ENCODE measurements around the gene PHF12.

Gene PHF12

DNA sequence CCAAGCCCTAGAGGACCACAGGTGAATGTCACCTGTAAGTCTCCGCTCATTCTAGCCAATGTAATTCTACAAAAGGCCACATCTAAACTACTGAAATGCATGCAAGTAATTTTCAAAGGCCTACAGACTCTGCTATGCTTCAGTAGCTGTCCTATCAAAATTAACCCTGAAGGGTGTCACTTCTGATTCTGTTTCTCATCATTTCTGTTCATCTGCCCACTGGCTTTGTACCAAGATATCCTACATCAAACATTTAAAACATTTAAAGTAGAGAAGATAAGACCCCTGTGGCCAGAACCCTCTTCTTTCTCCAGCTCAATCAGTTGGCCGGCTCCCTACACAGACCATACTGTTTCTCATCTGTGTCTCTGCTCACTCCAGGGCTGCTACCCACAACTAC is 21.5 kb downstream of the PHF12 start:
- no peak for TF ChIP-seq EZH2 (IDR thresholded peaks at IDR 0.05; ENCODE audit: borderline replicate concordance, low read length)
- no peak for TF ChIP-seq CTCF (IDR thresholded peaks at IDR 0.05; ENCODE audit: low read length)
- no peak overlapping the region for H3K4me2 ChIP-seq (ENCODE audit: low read length)
- H3K4me1 ChIP-seq (ENCODE audit: insufficient read depth, low read length, severe bottlenecking): no peaks in the 10 kb centered on the region
- H3K36me3 ChIP-seq (ENCODE audit: insufficient read depth, low read length): peaks cover 65% of the 10 kb centered on the region
- H3K9me3 ChIP-seq (ENCODE audit: low read length): no peaks in the 10 kb centered on the region
- H3K9ac ChIP-seq (ENCODE audit: low read length): no peak overlapping the region
- H4K20me1 ChIP-seq (ENCODE audit: insufficient read depth, low read length): no peaks in the 10 kb centered on the region
- H2AFZ ChIP-seq (ENCODE audit: low read length): no peak overlapping the region
- peaks cover 46% of the 10 kb centered on the region for H3K79me2 ChIP-seq (ENCODE audit: insufficient read depth, low read length)
- no peaks in the 10 kb centered on the region for H3K9me2 ChIP-seq (ENCODE audit: low read depth, low read length)
- no peaks in the 10 kb centered on the region for H3F3A ChIP-seq (ENCODE audit: insufficient read depth, low read length)
- no peaks in the 10 kb centered on the region for H3K27me3 ChIP-seq (ENCODE audit: insufficient read depth, low read length)
- H3K4me3 ChIP-seq (ENCODE audit: low read depth, low read length, poor library complexity, severe bottlenecking): no peak overlapping the region
- H3K27ac ChIP-seq (ENCODE audit: low read depth, low read length, poor library complexity, severe bottlenecking): no peak overlapping the region

DNA sequence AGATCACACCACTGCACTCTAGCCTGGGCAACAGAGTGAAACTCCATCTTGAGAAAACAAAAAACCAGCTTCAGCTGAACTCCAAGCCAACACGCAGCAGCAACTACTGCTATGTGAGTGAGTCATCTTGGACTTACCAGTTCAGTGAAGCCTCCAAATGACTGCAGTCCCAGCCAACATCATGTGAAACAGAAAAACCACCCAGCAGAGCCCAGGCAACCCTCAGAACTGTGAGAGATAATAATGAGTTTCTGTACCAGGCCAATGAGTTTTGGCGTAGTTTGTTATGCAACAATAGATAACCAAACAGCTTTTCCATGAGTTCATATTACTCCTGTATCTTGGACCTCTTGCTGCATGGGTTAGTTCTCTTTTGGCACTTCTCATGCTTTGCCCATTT is 23.3 kb downstream of the PHF12 start:
- H3K27ac ChIP-seq (ENCODE audit: low read depth, low read length, poor library complexity, severe bottlenecking): no peak overlapping the region
- no peaks in the 10 kb centered on the region for H3K9me3 ChIP-seq (ENCODE audit: low read length)
- no peak overlapping the region for H3K4me3 ChIP-seq (ENCODE audit: low read depth, low read length, poor library complexity, severe bottlenecking)
- H3K79me2 ChIP-seq (ENCODE audit: insufficient read depth, low read length): peaks cover 31% of the 10 kb centered on the region
- H3K4me2 ChIP-seq (ENCODE audit: low read length): no peak overlapping the region
- no peaks in the 10 kb centered on the region for H3K9me2 ChIP-seq (ENCODE audit: low read depth, low read length)
- TF ChIP-seq EZH2 (IDR thresholded peaks at IDR 0.05; ENCODE audit: borderline replicate concordance, low read length) (no peak), CTCF (IDR thresholded peaks at IDR 0.05; ENCODE audit: low read length) (no peak)
- no peaks in the 10 kb centered on the region for H3K4me1 ChIP-seq (ENCODE audit: insufficient read depth, low read length, severe bottlenecking)
- no peaks in the 10 kb centered on the region for H3K27me3 ChIP-seq (ENCODE audit: insufficient read depth, low read length)
- H3F3A ChIP-seq (ENCODE audit: insufficient read depth, low read length): no peaks in the 10 kb centered on the region
- H2AFZ ChIP-seq (ENCODE audit: low read length): no peak overlapping the region
- peaks cover 69% of the 10 kb centered on the region for H3K36me3 ChIP-seq (ENCODE audit: insufficient read depth, low read length)
- H3K9ac ChIP-seq (ENCODE audit: low read length): no peak overlapping the region
- no peaks in the 10 kb centered on the region for H4K20me1 ChIP-seq (ENCODE audit: insufficient read depth, low read length)

DNA sequence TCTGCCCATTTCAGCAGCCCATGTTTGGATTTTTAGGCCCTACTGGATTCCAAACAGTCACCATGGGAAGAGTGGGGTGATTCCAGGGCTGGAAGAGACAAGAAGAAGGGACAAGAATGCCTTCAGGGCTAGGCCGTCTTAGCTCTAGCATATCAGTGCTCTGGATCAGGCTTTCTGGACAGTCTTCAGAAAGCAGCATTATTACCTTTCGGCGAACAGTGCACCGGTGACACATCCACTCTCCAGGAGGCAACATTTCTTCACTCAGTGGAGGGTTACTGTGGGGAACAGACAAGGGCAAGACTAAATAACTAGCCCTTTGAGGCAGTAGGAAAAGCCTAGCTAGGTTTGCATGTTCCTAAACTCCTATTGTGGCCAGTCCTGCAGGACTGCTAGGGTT is 24.5 kb downstream of the PHF12 start:
- no peak overlapping the region for H3K4me3 ChIP-seq (ENCODE audit: low read depth, low read length, poor library complexity, severe bottlenecking)
- TF ChIP-seq EZH2 (IDR thresholded peaks at IDR 0.05; ENCODE audit: borderline replicate concordance, low read length): no peak
- TF ChIP-seq CTCF (IDR thresholded peaks at IDR 0.05; ENCODE audit: low read length): no peak
- peaks cover 20% of the 10 kb centered on the region; the same call in 1 of the 2 replicates for H3K79me2 ChIP-seq (ENCODE audit: insufficient read depth, low read length)
- peaks cover 78% of the 10 kb centered on the region for H3K36me3 ChIP-seq (ENCODE audit: insufficient read depth, low read length)
- no peaks in the 10 kb centered on the region for H3F3A ChIP-seq (ENCODE audit: insufficient read depth, low read length)
- no peak overlapping the region for H3K4me2 ChIP-seq (ENCODE audit: low read length)
- H3K27ac ChIP-seq (ENCODE audit: low read depth, low read length, poor library complexity, severe bottlenecking): no peak overlapping the region
- H3K9me2 ChIP-seq (ENCODE audit: low read depth, low read length): no peaks in the 10 kb centered on the region
- no peaks in the 10 kb centered on the region for H3K27me3 ChIP-seq (ENCODE audit: insufficient read depth, low read length)
- no peaks in the 10 kb centered on the region for H4K20me1 ChIP-seq (ENCODE audit: insufficient read depth, low read length)
- H2AFZ ChIP-seq (ENCODE audit: low read length): no peak overlapping the region
- no peak overlapping the region for H3K9ac ChIP-seq (ENCODE audit: low read length)
- no peaks in the 10 kb centered on the region for H3K9me3 ChIP-seq (ENCODE audit: low read length)
- H3K4me1 ChIP-seq (ENCODE audit: insufficient read depth, low read length, severe bottlenecking): no peaks in the 10 kb centered on the region
